Measurements from ENCODE around the gene PHF23.

Gene PHF23

GRCh38 chr17:7224110-7224509, 15.1 kb downstream of the PHF23 start:
- TF ChIP-seq POLR2AphosphoS5 (IDR thresholded peaks at IDR 0.05; ENCODE audit: low read depth) (no peak), CTCF (IDR thresholded peaks at IDR 0.05; ENCODE audit: insufficient read depth, low read length) (no peak), REST (IDR thresholded peaks at IDR 0.05; ENCODE audit: insufficient replicate concordance, low read depth) (no peak)
- no peaks in the 10 kb centered on the region for H3K27me3 ChIP-seq (ENCODE audit: insufficient read depth, poor library complexity, severe bottlenecking)
- DNase-seq (ENCODE audit: low read depth in 1 of 2, low spot score in 1 of 2) = no peak
- no peak overlapping the region for H3K4me3 ChIP-seq (replicated peaks; ENCODE audit: insufficient read depth, low read length)
- no peak overlapping the region for H3K27ac ChIP-seq (replicated peaks)

- H3K27me3 ChIP-seq (ENCODE audit: insufficient read depth, poor library complexity, severe bottlenecking) = no peaks in the 10 kb centered on the region
- no peak overlapping the region for H3K4me3 ChIP-seq (replicated peaks; ENCODE audit: insufficient read depth, low read length)
- DNase-seq (ENCODE audit: low read depth in 1 of 2, low spot score in 1 of 2) = no peak
- H3K27ac ChIP-seq (replicated peaks) = no peak overlapping the region
- TF ChIP-seq GABPA (IDR thresholded peaks at IDR 0.05; ENCODE audit: low read depth) = no peak
- TF ChIP-seq POLR2AphosphoS5 (IDR thresholded peaks at IDR 0.05; ENCODE audit: low read depth) = no peak
- no peak for TF ChIP-seq CTCF (IDR thresholded peaks at IDR 0.05; ENCODE audit: insufficient read depth, low read length)
Measured at GRCh38 chr17:7223375-7223774, 15.9 kb downstream of the PHF23 start.

GRCh38 chr17:7222972-7223292, 16.3 kb downstream of the PHF23 start:
- H3K27me3 ChIP-seq (ENCODE audit: insufficient read depth, poor library complexity, severe bottlenecking) = no peaks in the 10 kb centered on the region
- H3K27ac ChIP-seq (replicated peaks) = no peak overlapping the region
- no peak overlapping the region for H3K4me3 ChIP-seq (replicated peaks; ENCODE audit: insufficient read depth, low read length)
- DNase-seq (ENCODE audit: low read depth in 1 of 2, low spot score in 1 of 2) = no peak
- TF ChIP-seq GABPA (IDR thresholded peaks at IDR 0.05; ENCODE audit: low read depth) (no peak), POLR2AphosphoS5 (IDR thresholded peaks at IDR 0.05; ENCODE audit: low read depth) (no peak), CTCF (IDR thresholded peaks at IDR 0.05; ENCODE audit: insufficient read depth, low read length) (no peak), REST (IDR thresholded peaks at IDR 0.05; ENCODE audit: insufficient replicate concordance, low read depth) (no peak), SPI1 (IDR thresholded peaks at IDR 0.05; ENCODE audit: borderline replicate concordance, low read depth) (no peak)

GRCh38 chr17:7222093-7222971, 16.9 kb downstream of the PHF23 start:
- no peaks in the 10 kb centered on the region for H3K27me3 ChIP-seq (ENCODE audit: insufficient read depth, poor library complexity, severe bottlenecking)
- no peak for DNase-seq (ENCODE audit: low read depth in 1 of 2, low spot score in 1 of 2)
- no peak overlapping the region for H3K27ac ChIP-seq (replicated peaks)
- TF ChIP-seq REST (IDR thresholded peaks at IDR 0.05; ENCODE audit: insufficient replicate concordance, low read depth) = no peak
- peak; percentile 26; the same call in 1 of the 2 replicates for TF ChIP-seq POLR2AphosphoS5 (IDR thresholded peaks at IDR 0.05; ENCODE audit: low read depth)
- no peak overlapping the region for H3K4me3 ChIP-seq (replicated peaks; ENCODE audit: insufficient read depth, low read length)
